PC-9 (cell line): ENCODE results near the gene HMGCL. TPM values are rescaled to one million over a fixed set of nuclear protein-coding genes. Genes with fewer than 3 reads are reported as not detected.
A peak's percentile ranks its signal among the peaks of the same experiment; 100 is the strongest.

Source experiments
- BruUV-seq: library from RNA; stranded (reverse); fragments of 400-500 nt; replicated peaks from 2 replicates; lab custom pipeline; 2021; lab: Mats Ljungman, UMichigan
- CTCF ChIA-PET: fragments of 300-600 bp; sonication (Branson Sonifier 250); formaldehyde crosslinking; loops from one replicate; lab custom pipeline; 2022; ENCODE audit warnings: antibody characterized with exemption; lab: Charles Lee
- POLR2A ChIA-PET: fragments of 300-600 bp; sonication (Branson Sonifier 250); formaldehyde crosslinking; loops from one replicate; lab custom pipeline; 2022; ENCODE audit warnings: antibody characterized with exemption; ENCODE audit not compliant: unreplicated experiment; lab: Charles Lee
- DNase-seq, 2 experiments: peaks; one replicate each; pipeline versions ENCODE4 v3.0.0 to v3.0.0-alpha.2; 2015 to 2022; ENCODE audit warnings: mixed read lengths in 1 of 2
- H2AFZ ChIP-seq: fragments of 200-600 bp; sonication (generic); 2 replicates; pipeline ENCODE4 v1.8.1; 2017; ENCODE audit warnings: antibody characterized with exemption
- H3F3A ChIP-seq: fragments of 200-600 bp; sonication (generic); 2 replicates; pipeline ENCODE4 v1.8.1; 2017; ENCODE audit warnings: antibody characterized with exemption, mild to moderate bottlenecking, low read depth; ENCODE audit not compliant: insufficient read depth
- H3K27ac ChIP-seq: fragments of 200-600 bp; sonication (generic); 2 replicates; pipeline ENCODE4 v1.6.1; 2016; ENCODE audit warnings: mixed run types
- H3K27me3 ChIP-seq: fragments of 200-600 bp; sonication (generic); 2 replicates; pipeline ENCODE4 v1.6.1; 2016; ENCODE audit warnings: low read depth, mixed run types; ENCODE audit not compliant: insufficient read depth
- H3K36me3 ChIP-seq: fragments of 200-600 bp; sonication (generic); 2 replicates; pipeline ENCODE4 v1.6.1; 2016; ENCODE audit warnings: low read depth, mixed run types
- H3K4me1 ChIP-seq: fragments of 200-600 bp; sonication (generic); replicated peaks from 2 replicates; pipeline ENCODE4 v1.6.1; 2016; ENCODE audit warnings: mixed run types; ENCODE audit not compliant: insufficient read depth
- H3K4me2 ChIP-seq: fragments of 200-600 bp; sonication (generic); 2 replicates; pipeline ENCODE4 v1.6.1; 2017; ENCODE audit warnings: mixed run types
- H3K4me3 ChIP-seq: fragments of 200-600 bp; sonication (generic); 2 replicates; pipeline ENCODE4 v1.6.1; 2016; ENCODE audit warnings: mixed run types
- H3K79me2 ChIP-seq: fragments of 200-600 bp; sonication (generic); 2 replicates; pipeline ENCODE4 v1.6.1; 2017; ENCODE audit warnings: low read depth, mixed run types
- H3K9me2 ChIP-seq: fragments of 200-600 bp; sonication (generic); 2 replicates; pipeline ENCODE4 v1.8.1; 2017; ENCODE audit warnings: mild to moderate bottlenecking; ENCODE audit not compliant: insufficient read depth
- H3K9me3 ChIP-seq: fragments of 200-600 bp; sonication (generic); 2 replicates; pipeline ENCODE4 v1.8.1; 2016; ENCODE audit warnings: low read depth; ENCODE audit not compliant: insufficient read depth
- H4K20me1 ChIP-seq: fragments of 200-600 bp; sonication (generic); 2 replicates; pipeline ENCODE4 v1.8.1; 2017; ENCODE audit not compliant: insufficient read depth
- CTCF ChIP-seq: fragments of 200-600 bp; sonication (generic); conservative IDR thresholded peaks from 2 replicates; pipeline ENCODE4 v1.6.1; 2017; ENCODE audit warnings: mixed run types, antibody characterized with exemption, mild to moderate bottlenecking, moderate library complexity
- EZH2 ChIP-seq: fragments of 200-600 bp; sonication (generic); IDR thresholded peaks from 2 replicates; pipeline ENCODE4 v1.8.0; 2017; ENCODE audit warnings: antibody characterized with exemption, low read depth
- intact Hi-C: fragments of 100-400 bp; cut with micrococcal nuclease; formaldehyde crosslinking; loops from one replicate; pipeline ENCODE4 v1.10.0; 2022; ENCODE audit not compliant: unreplicated experiment
- total RNA-seq: library from RNA; stranded (reverse); gene quantifications from 2 replicates; pipeline ENCODE4 v1.2.3, GENCODE V29; 2021

The HMGCL gene
- total RNA-seq, 1 experiment from 2014 or later = 43.2 TPM

- TSS peak; percentile 92 for BruUV-seq
- intact Hi-C loops = loop anchor here (1.0 kb wide), 1 partner anchor 39 kb away; no protein-coding TSS in a partner anchor
- TF ChIP-seq CTCF (no peak), EZH2 (no peak)
- Histone ChIP-seq H3K36me3 (no peaks in the 10 kb centered on the region), H3K4me1 (peaks cover 17% of the 10 kb centered on the region), H3K79me2 (peaks cover 8% of the 10 kb centered on the region), H3K27me3 (no peaks in the 10 kb centered on the region), H3K9me3 (no peaks in the 10 kb centered on the region), H3K4me3 (peak overlapping the region; percentile 82; the same call in 1 of the 2 replicates), H4K20me1 (no peaks in the 10 kb centered on the region), H3K9me2 (no peaks in the 10 kb centered on the region), H3K27ac (no peak overlapping the region), H2AFZ (peak overlapping the region; percentile 86), H3K4me2 (peak overlapping the region; percentile 87), H3F3A (no peaks in the 10 kb centered on the region; the same call in 1 of the 2 replicates)
- DNase-seq = no peak
- CTCF ChIA-PET = interaction anchor here (0.5 kb wide), 1 partner anchor 25 kb away, joined by 4 read pairs; no protein-coding TSS in a partner anchor
- POLR2A ChIA-PET = interaction anchor here (0.8 kb wide), 1 partner anchor 39 kb away, joined by 7 read pairs; no protein-coding TSS in a partner anchor
Measured at GRCh38 chr1:23825762-23826522, 713 bp upstream of the HMGCL start.

- peak overlapping the region; percentile 87 for H3K4me2 ChIP-seq
- H3K9me2 ChIP-seq = no peaks in the 10 kb centered on the region
- H2AFZ ChIP-seq = peak overlapping the region; percentile 86
- ChIA-PET POLR2A (interaction anchor here (0.6 kb wide), 1 partner anchor 204 kb away, joined by 4 read pairs; no protein-coding TSS in a partner anchor), CTCF (no interaction called here)
- no peak for DNase-seq
- H3F3A ChIP-seq = no peaks in the 10 kb centered on the region
- no peaks in the 10 kb centered on the region for H3K36me3 ChIP-seq
- H3K4me3 ChIP-seq = peak overlapping the region; percentile 82
- intact Hi-C loops = loop anchor here (1.0 kb wide), 1 partner anchor 41 kb away; no protein-coding TSS in a partner anchor
- no peaks in the 10 kb centered on the region for H4K20me1 ChIP-seq
- H3K79me2 ChIP-seq = peaks cover 8% of the 10 kb centered on the region
- H3K27ac ChIP-seq = no peak overlapping the region
- no peaks in the 10 kb centered on the region for H3K27me3 ChIP-seq
- TF ChIP-seq EZH2 (no peak), CTCF (no peak)
- BruUV-seq = TSS peak; percentile 73
- no peaks in the 10 kb centered on the region for H3K9me3 ChIP-seq
- H3K4me1 ChIP-seq = 0 out of 2 replicates have a peak, but pooled peaks cover 7% of the 10 kb centered on the region
Measured at GRCh38 chr1:23824711-23825075, 536 bp downstream of the HMGCL start.

DNA sequence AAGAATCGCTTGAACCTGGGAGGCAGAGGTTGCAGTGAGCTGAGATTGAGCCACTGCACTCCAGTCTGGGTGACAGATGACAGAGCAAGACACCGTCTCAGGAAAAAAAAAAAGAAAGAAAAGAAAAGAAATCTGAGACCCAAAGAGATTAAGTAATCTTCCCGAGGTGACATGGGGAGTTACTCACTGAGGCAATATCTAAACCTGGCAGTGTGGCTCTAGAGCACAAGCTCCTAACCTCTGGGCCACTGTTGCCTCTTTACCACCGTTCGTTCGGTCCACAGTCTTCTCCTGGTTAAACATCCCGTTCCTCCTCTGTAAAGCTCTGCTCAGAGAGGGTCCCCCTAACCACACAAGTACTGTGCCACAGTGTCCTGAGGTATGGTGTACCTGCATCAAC is 1.5 kb downstream of the HMGCL start:
- Histone ChIP-seq H2AFZ (no peak overlapping the region), H3K4me2 (no peak overlapping the region), H3K4me1 (0 out of 2 replicates have a peak, but pooled peaks cover 7% of the 10 kb centered on the region), H3K27me3 (no peaks in the 10 kb centered on the region), H3F3A (no peaks in the 10 kb centered on the region), H4K20me1 (no peaks in the 10 kb centered on the region), H3K27ac (no peak overlapping the region), H3K9me3 (no peaks in the 10 kb centered on the region), H3K36me3 (no peaks in the 10 kb centered on the region), H3K79me2 (peaks cover 8% of the 10 kb centered on the region), H3K4me3 (no peak overlapping the region), H3K9me2 (no peaks in the 10 kb centered on the region)
- TF ChIP-seq EZH2 (no peak), CTCF (no peak)
- no peak for DNase-seq
- POLR2A ChIA-PET = interaction anchor here (0.6 kb wide), 2 partner anchors 126 to 320 kb away, joined by 3 to 4 read pairs; no protein-coding TSS in a partner anchor
- CTCF ChIA-PET = interaction anchor here (0.6 kb wide), 1 partner anchor 50 kb away, joined by 17 read pairs; no protein-coding TSS in a partner anchor
- no TSS peak for BruUV-seq
- intact Hi-C loops = no loop called here
